GM18873 (cell line): ENCODE data around the gene IDH3A.

Experiments used
- ATAC-seq: cut with Tn5 transposase; IDR thresholded peaks from one replicate; pipeline ENCODE4 v1.9.1; 2021; ENCODE audit warnings: mild to moderate bottlenecking, moderate library complexity, moderate number of reproducible peaks; ENCODE audit not compliant: unreplicated experiment, low FRiP score

IDH3A gene

DNA sequence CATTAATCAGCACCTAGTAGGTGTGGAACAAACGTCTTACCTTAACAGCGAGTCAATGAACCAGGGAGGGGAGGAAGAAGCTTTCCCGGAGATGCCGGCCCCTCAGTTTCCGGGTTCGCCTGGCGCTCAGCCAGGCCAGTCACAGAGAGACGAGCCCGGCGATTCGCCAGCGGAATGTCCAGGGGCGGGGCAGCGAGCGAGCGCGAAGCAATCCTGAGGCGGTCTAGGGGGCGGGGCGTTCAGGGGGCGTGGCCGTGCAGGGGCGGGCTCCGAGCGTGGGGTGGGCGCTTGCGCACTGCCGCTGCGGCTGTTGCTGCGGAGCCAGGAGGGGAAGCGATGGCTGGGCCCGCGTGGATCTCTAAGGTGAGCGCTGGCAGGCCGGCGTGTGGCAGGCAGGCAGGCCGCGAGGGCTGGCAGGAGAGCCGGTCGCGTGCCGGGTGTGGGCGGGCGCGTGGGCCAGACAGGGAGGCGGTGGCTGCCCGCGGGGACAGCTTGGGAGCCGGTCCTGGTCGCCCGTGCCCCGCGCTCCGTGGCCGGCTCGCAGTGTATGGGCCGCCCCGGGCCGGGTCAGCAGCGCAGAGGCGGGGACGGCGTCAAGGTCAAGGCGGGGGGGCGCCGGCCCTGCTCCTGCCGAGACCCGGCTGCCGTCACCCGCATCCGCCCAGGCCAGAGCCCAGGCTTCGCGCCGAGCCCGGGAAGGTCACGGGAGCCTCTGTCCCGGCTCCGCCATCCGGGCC lies at the start of gene IDH3A:
Gene IDH3A, plus strand, starts transcription at position 295 of the 737 bp plus-strand sequence. Its CDS starts 42 bp downstream, at position 337.
- peak; percentile 68 for ATAC-seq

GRCh38 chr15:78100886-78101285 lies 48.3 kb upstream of the IDH3A start:
- ATAC-seq, result no peak

- no peak for ATAC-seq
These were observed 47.6 kb upstream of the IDH3A start for GRCh38 chr15:78101423-78102105.

DNA sequence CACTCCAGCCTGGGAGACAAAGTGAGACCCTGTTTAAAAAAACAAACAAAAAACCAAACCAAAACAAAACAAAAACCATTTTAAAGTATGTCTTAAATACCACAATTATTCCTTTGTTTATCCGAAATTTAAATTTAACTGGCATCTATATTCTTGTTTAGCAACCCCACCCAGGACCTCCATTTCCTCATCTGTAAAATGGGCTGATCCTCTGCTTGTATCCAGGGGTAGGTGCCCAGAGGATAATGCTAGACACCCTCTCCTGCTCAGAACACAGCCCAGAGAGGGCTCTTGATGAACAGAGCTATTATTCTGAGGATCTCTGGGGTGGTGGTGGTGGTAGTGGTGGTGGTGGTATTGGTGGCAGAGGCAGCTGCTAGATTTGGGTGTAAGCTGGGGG lies 47.0 kb upstream of the IDH3A start:
- no peak for ATAC-seq

GRCh38 chr15:78102741-78103140 lies 46.4 kb upstream of the IDH3A start:
- ATAC-seq, result no peak

DNA sequence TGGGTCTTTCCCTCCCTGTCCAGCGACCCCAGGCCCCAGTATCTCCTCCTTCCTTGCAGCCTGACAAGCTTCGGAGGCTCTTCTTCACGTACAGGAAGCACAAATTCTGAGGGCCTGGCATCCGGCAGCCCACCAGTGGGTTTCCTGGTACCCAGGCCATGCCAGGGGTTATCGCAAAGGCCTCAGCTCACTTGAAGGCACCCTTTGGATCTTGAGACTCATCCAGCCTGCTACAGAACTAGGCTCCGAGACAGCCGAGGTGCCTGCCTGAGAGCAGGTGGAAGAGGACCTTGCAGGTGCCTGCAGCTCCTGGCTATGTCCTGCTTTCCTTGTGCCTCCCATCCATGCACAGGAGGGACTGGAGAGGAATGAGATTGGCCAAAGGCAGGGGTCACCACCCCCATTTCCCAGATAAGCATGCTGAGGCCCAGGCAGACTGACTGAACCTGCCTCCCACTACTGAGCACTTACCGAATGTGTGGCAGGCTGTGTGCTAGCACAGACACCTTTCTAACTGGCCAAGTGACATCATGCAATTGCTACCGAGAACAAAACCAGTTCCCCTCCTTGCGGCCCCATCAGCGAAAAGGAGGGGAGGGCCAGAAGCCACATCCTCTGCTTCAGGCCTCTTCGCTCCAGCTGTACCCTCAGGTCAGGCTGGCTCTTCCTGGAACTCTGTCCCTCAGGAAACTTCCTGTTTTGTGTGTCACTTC lies 45.6 kb upstream of the IDH3A start:
- peak; percentile 68 for ATAC-seq

DNA sequence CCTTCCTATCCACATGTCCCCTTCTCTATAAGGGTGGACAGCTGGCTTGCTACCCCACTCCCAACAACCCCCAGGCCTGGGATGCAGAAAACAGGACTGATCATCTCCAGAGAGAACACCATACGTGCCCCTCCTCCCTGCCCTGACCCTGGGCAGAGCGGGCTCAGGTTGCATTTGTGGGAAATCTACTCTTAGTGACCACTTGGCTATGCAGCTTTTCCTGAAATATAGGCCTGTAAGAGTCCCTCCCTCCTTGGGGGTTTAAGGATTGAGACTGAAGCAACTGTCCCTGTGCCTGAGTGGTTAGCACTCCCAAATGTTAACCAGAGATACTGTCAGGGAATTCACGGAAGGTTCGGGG lies 45.1 kb upstream of the IDH3A start:
- no peak for ATAC-seq

- ATAC-seq, result no peak
These were observed 44.3 kb upstream of the IDH3A start for GRCh38 chr15:78104566-78105475.

DNA sequence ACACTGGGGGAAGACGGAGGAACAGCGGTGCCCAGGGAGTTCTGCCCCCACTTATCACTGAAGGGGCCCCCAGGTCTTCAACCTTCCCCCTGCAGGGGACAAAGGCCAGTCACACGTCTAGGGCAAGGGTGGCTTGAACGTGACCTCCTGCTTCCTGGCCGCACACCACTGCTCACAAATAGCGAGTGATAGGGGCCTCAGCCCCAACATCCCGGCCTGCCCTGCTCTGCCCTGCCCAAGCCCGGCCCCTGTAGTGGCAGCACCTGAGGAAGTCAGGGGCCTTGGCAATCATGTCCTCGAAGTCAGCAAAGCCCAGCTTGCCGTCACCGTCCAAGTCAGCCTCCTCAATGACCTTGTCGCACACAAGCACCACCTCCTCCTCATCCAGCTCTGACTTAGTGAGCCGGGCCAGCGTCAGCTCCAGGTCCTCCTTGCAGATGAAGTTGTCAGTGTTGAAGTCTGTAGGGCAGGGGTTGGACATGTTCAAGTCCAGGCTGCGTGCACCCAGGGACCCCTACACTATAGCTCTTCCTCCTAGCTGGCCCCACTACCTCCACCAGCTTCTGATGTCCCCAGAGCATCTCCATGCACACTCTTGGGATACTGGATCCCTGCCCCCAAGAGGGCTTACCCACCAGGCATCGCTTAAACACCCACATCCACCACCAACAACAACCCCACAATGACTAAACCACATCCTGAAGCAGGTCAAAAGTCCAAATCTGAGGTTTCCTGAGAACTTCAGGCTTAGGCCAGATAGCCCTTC lies 43.5 kb upstream of the IDH3A start:
- ATAC-seq, result no peak

GRCh38 chr15:78107471-78107870 lies 41.7 kb upstream of the IDH3A start:
- ATAC-seq, result no peak

DNA sequence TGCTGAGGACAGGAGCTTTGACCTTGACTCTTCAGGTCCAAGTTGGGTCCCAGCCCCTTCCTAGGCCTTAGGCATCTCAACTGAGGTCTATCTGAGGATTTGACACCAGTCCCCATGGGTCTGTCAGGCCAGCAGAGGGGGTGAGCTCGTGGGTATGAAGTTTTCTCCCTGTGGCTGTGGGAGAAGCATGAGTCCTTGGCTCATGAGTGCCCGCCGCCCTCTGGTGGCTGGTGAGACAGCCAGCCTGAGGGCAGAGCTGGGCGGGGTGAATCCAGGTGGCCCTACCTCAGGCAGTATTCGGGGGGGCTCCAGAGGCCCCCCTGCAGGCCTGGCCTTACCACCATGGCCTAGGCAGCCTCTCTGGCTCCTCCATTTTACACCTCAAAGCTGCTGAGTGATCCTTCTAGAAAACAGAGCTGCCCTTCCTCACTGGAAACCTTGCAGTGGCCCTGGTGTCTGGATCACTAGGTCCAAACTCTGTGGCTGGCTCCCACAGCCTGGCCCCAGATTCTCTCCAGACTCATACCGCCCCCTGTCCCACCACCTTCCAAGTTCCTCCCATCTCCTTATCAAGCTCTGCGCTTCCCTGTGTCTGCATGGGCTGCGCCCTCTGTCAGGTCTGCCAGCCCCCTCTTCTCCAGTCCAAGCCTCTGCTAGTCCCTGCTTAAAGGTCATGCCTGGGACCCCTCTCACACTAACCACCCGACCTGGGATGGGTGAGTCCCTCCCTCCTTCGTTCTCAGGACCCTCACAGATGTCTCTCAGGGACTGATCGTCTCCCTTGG lies 40.7 kb upstream of the IDH3A start:
- ATAC-seq, result no peak

GRCh38 chr15:78109156-78109555 lies 40.0 kb upstream of the IDH3A start:
- no peak for ATAC-seq

- no peak for ATAC-seq
These were observed 39.1 kb upstream of the IDH3A start for GRCh38 chr15:78110096-78110495.

- ATAC-seq, result no peak
These were observed 38.2 kb upstream of the IDH3A start for GRCh38 chr15:78110916-78111475.

GRCh38 chr15:78111788-78112187 lies 37.4 kb upstream of the IDH3A start:
- ATAC-seq, result no peak

GRCh38 chr15:78112551-78112950 lies 36.6 kb upstream of the IDH3A start:
- ATAC-seq, result no peak

DNA sequence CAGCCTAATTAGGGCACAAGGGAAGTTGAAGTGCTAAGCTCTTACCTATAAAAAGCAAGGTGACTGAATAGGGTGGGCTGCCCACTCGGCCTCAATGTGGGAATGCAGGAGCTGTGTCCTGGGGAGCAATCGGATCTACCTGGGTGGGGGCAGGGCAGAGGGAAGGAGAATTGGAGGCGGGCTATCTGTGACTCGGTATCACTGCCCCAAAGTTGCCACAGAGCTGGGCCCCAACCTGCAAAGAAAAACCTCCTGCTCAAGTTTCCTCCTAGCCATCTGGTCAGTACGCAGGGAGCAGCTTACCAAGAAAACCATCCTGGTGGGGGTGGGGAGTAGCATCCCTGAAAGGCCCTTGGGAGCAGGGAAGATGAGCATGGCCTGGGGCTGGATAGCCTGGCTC lies 28.6 kb upstream of the IDH3A start:
- no peak for ATAC-seq

GRCh38 chr15:78125267-78125666 lies 23.9 kb upstream of the IDH3A start:
- ATAC-seq, result no peak

GRCh38 chr15:78127882-78128281 lies 21.3 kb upstream of the IDH3A start:
- ATAC-seq, result no peak
